GM12865 (cell line): ENCODE results near the gene VSTM1.

ENCODE experiments used
- DNase-seq: peaks from one replicate; pipeline ENCODE4 v3.0.0; 2010; ENCODE audit warnings: low read depth
- H3K4me3 ChIP-seq: 2 replicates; pipeline ENCODE4 v1.5.1; 2011; ENCODE audit warnings: mild to moderate bottlenecking, low read depth, low read length, control low read depth
- TF ChIP-seq, protein P1 (sequence below): IDR thresholded peaks from 2 replicates; pipeline ENCODE4 v1.5.1; 2011; ENCODE audit warnings: low read length, control low read depth, low read depth, inconsistent platforms; ENCODE audit not compliant: insufficient read depth; ENCODE audit errors: missing control alignments

VSTM1 gene

GRCh38 chr19:54095136-54095858 lies 31.6 kb upstream of the VSTM1 start:
- no peak for DNase-seq
- no peak overlapping the region for H3K4me3 ChIP-seq
- TF ChIP-seq, protein P1, sequence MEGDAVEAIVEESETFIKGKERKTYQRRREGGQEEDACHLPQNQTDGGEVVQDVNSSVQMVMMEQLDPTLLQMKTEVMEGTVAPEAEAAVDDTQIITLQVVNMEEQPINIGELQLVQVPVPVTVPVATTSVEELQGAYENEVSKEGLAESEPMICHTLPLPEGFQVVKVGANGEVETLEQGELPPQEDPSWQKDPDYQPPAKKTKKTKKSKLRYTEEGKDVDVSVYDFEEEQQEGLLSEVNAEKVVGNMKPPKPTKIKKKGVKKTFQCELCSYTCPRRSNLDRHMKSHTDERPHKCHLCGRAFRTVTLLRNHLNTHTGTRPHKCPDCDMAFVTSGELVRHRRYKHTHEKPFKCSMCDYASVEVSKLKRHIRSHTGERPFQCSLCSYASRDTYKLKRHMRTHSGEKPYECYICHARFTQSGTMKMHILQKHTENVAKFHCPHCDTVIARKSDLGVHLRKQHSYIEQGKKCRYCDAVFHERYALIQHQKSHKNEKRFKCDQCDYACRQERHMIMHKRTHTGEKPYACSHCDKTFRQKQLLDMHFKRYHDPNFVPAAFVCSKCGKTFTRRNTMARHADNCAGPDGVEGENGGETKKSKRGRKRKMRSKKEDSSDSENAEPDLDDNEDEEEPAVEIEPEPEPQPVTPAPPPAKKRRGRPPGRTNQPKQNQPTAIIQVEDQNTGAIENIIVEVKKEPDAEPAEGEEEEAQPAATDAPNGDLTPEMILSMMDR = no peak

- H3K4me3 ChIP-seq = no peak overlapping the region
- DNase-seq = no peak
- TF ChIP-seq, protein P1 = no peak
Measured at GRCh38 chr19:54094426-54095000, 30.8 kb upstream of the VSTM1 start.

DNA sequence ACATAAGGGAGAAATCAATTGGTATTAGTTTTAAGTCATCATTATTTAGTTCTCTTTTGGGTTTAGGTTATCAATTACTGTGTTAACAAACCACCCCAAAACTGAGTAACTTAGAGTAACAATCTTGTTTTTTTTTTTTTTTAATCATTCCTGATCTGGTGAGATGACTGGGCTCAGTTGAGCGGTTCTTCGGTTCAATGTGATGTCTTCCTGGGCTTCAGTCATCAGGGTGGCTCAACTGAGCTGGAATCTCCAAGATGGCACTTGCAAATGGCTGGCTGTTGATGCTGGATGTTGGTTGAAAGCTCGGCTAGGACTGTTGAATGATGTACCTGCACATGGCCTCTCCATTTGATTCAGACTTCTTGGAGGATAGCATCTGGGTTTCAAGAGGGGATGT lies 20.7 kb upstream of the VSTM1 start:
- TF ChIP-seq, protein P1 = no peak
- DNase-seq = no peak
- H3K4me3 ChIP-seq = no peak overlapping the region

- H3K4me3 ChIP-seq = no peak within 1 kb of the TSS
- TF ChIP-seq, protein P1 = no peak
- no peak for DNase-seq
Measured at GRCh38 chr19:54081032-54081431, 17.3 kb upstream of the VSTM1 start, which contains the start of gene TARM1. TARM1 (minus strand) TSS chr19:54081365; CDS start chr19:54081340, 25 bp downstream.

DNA sequence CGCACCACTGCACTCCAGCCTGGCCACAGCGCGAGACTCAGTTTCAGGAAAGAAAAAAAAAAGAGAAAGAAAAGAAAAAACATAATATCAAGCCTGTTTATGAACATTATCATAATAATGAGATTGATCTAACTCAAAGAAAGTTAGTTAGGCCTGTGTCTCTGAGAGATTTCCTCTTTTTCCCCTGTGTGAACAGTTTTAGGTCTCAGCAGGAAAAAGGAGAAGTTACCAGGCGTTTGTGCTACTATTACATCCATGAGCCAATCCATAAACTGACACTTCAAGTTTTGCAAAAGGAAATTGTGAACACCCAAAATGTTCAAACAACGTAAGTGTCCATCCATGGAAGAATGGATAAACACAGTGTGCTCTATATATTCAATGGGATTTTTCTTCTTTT lies 13.6 kb upstream of the VSTM1 start:
- TF ChIP-seq, protein P1 = no peak
- no peak overlapping the region for H3K4me3 ChIP-seq
- DNase-seq = no peak

DNA sequence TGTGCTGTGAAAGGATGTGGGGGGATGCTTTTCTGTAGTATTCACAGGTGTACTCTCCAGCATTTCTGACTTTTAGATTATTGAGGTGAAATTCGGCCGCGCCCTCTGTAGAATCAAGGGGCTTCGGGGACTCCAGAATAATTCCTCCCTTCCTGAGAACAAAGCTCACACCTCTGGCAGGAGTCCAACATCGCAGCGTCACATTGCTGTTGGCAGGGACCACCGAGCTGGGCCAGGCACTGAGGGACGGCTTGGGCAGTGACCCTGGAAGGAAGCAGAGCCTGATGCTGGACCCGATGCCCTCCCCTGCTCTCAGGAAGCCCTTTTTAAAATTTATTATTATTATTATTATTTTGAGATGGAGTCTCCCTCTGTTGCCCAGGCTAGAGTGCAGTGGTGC lies 11.2 kb upstream of the VSTM1 start:
- TF ChIP-seq, protein P1 = no peak
- no peak for DNase-seq

GRCh38 chr19:54073829-54074228 lies 10.1 kb upstream of the VSTM1 start:
- DNase-seq = no peak
- TF ChIP-seq, protein P1 = no peak
- H3K4me3 ChIP-seq = no peak overlapping the region

More for the DNA sequence above, 11.2 kb upstream of the VSTM1 start:
- H3K4me3 ChIP-seq = no peak overlapping the region
